Measurements from ENCODE around the gene ARFGAP2. TPM values are rescaled to one million over a fixed set of nuclear protein-coding genes. Genes with fewer than 3 reads are reported as not detected.

ARFGAP2 gene
- total RNA-seq, 1 donor = 152 TPM

DNA sequence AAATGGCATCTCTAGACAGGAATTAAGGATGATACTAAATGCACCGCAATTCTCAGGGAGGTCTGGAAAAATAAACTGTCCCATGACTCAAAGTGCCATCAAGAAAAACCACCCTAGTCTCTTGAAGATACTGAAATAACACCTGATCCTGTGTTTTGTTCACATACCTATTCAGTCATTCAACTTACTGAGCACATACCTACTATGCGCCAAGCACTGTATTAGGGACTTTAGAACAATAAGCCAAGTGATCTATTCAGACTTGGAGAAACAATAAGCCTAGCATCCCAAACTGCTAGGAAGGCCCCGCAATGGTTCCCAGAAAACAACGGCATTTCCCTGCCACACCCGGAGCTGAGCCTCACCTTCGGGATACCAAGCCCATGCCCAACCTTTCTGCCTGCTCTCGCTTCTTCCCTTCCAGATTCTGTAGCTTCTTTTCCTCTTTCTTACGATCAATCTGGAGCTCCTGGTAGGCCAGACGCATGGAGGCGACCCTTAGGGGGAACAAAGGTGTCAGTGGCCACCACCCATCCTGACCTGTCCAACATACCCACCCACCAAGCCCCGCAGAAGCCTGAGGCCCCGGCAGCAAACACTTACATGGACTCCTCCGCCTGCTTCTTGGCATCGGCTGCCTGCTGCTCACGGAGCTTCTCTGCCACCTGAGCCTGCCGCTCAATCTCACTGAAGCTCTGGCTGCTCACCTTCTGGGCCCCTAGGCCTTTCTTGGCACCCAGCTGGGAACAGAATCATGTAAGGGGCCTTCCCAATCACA lies 5.4 kb downstream of the ARFGAP2 start:
- no peak for DNase-seq (ENCODE audit: low read depth)
- H3K4me3 ChIP-seq (ENCODE audit: low read depth, low read length) = no peak overlapping the region
- TF ChIP-seq CTCF (IDR thresholded peaks at IDR 0.05; ENCODE audit: insufficient read depth, low read length) = no peak

GRCh38 chr11:47166368-47166767 lies 10.3 kb downstream of the ARFGAP2 start:
- no peak overlapping the region for H3K4me3 ChIP-seq (ENCODE audit: low read depth, low read length)
- no peak for TF ChIP-seq CTCF (IDR thresholded peaks at IDR 0.05; ENCODE audit: insufficient read depth, low read length)
- DNase-seq (ENCODE audit: low read depth) = no peak

DNA sequence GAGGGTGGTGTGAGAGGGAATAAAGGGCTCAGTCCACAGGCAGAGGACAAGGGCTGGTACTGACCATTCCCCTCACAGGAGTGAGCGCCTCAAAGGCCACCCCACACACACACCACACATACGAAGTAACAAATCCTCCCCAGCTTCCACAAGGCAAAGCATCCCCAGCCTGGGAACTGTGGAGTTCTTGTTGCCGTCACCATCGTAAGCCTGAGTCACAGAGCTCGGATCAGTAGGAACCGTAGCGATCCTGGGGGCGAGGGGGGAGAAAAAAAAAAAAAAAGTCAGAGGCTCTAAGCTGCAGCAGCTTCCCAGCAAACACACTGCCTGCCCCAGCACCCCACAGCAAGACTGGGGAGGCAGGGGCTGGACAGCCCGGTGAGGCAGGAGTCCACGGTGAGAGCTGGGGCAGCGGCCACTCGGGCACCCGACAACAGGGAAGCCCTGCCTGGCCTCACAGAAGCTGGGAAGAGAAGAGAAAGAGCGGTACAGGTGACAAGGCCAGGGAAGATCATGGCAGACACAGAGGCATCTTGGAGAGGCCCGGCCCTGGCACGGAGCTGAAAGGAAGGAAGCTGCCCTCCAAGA lies 11.3 kb downstream of the ARFGAP2 start:
- H3K4me3 ChIP-seq (ENCODE audit: low read depth, low read length) = no peak overlapping the region
- no peak for TF ChIP-seq CTCF (IDR thresholded peaks at IDR 0.05; ENCODE audit: insufficient read depth, low read length)
- no peak for DNase-seq (ENCODE audit: low read depth)

GRCh38 chr11:47164321-47164720 lies 12.4 kb downstream of the ARFGAP2 start:
- DNase-seq (ENCODE audit: low read depth) = no peak
- no peak overlapping the region for H3K4me3 ChIP-seq (ENCODE audit: low read depth, low read length)
- TF ChIP-seq CTCF (IDR thresholded peaks at IDR 0.05; ENCODE audit: insufficient read depth, low read length) = no peak

- H3K4me3 ChIP-seq (ENCODE audit: low read depth, low read length) = no peak overlapping the region
- no peak for TF ChIP-seq CTCF (IDR thresholded peaks at IDR 0.05; ENCODE audit: insufficient read depth, low read length)
- no peak for DNase-seq (ENCODE audit: low read depth)
These were observed 12.8 kb downstream of the ARFGAP2 start for GRCh38 chr11:47163898-47164297.

GRCh38 chr11:47163193-47163592 lies 13.5 kb downstream of the ARFGAP2 start:
- no peak overlapping the region for H3K4me3 ChIP-seq (ENCODE audit: low read depth, low read length)
- DNase-seq (ENCODE audit: low read depth) = peak; percentile 57
- no peak for TF ChIP-seq CTCF (IDR thresholded peaks at IDR 0.05; ENCODE audit: insufficient read depth, low read length)
